ENCODE measurements around the gene DDX51.
"Not testable (repeated sequence)": the region's sequence is repeated elsewhere in the genome, so short reads cannot be mapped to it uniquely, and the experiment has no call there.

DDX51 gene

GRCh38 chr12:132117558-132117875, 26.6 kb downstream of the DDX51 start:
- DNase-seq (ENCODE audit: low read depth in 2 of 2), result no peak

- no peak for DNase-seq (ENCODE audit: low read depth in 2 of 2)
These were observed 27.2 kb downstream of the DDX51 start for GRCh38 chr12:132116709-132117557.

GRCh38 chr12:132115500-132115899, 28.6 kb downstream of the DDX51 start:
- no peak for DNase-seq (ENCODE audit: low read depth in 2 of 2)

GRCh38 chr12:132114667-132115066, 29.5 kb downstream of the DDX51 start:
- no peak for DNase-seq (ENCODE audit: low read depth in 2 of 2)

- DNase-seq (ENCODE audit: low read depth in 2 of 2), result no peak
These were observed 32.3 kb downstream of the DDX51 start for GRCh38 chr12:132111654-132112304.

- no peak for DNase-seq (ENCODE audit: low read depth in 2 of 2)
These were observed 33.4 kb downstream of the DDX51 start for GRCh38 chr12:132110677-132111076.

- no peak for DNase-seq (ENCODE audit: low read depth in 2 of 2)
These were observed 34.4 kb downstream of the DDX51 start for GRCh38 chr12:132109741-132110140.

- DNase-seq (ENCODE audit: low read depth in 2 of 2), result no peak
These were observed 35.8 kb downstream of the DDX51 start for GRCh38 chr12:132108211-132108832.

GRCh38 chr12:132106921-132107320, 37.2 kb downstream of the DDX51 start:
- DNase-seq (ENCODE audit: low read depth in 2 of 2), result no peak

- no peak for DNase-seq (ENCODE audit: low read depth in 2 of 2)
These were observed 38.7 kb downstream of the DDX51 start for GRCh38 chr12:132105467-132105866.

GRCh38 chr12:132103542-132104308, 40.4 kb downstream of the DDX51 start:
- DNase-seq (ENCODE audit: low read depth in 2 of 2), result no peak

- not testable (repeated sequence) for DNase-seq (ENCODE audit: low read depth in 2 of 2)
These were observed 41.0 kb downstream of the DDX51 start for GRCh38 chr12:132103072-132103471.

GRCh38 chr12:132102297-132102696, 41.8 kb downstream of the DDX51 start:
- DNase-seq (ENCODE audit: low read depth in 2 of 2), result no peak

- DNase-seq (ENCODE audit: low read depth in 2 of 2), result no peak
These were observed 43.6 kb downstream of the DDX51 start for GRCh38 chr12:132100306-132101065.

GRCh38 chr12:132099739-132100138, 44.4 kb downstream of the DDX51 start:
- no peak for DNase-seq (ENCODE audit: low read depth in 2 of 2)

GRCh38 chr12:132095520-132096409, 48.4 kb downstream of the DDX51 start:
- DNase-seq (ENCODE audit: low read depth in 2 of 2), result no peak

- no peak for DNase-seq (ENCODE audit: low read depth in 2 of 2)
These were observed 49.7 kb downstream of the DDX51 start for GRCh38 chr12:132094269-132094891.

GRCh38 chr12:132089407-132089910, 54.7 kb downstream of the DDX51 start:
- DNase-seq (ENCODE audit: low read depth in 2 of 2), result no peak
